SK-N-SH treated with all-trans-retinoic acid at 6 μM for 48 hours (cell line): ENCODE results near the gene DDX23.
"Not testable (repeated sequence)": the region's sequence is repeated elsewhere in the genome, so short reads cannot be mapped to it uniquely, and the experiment has no call there.

Source experiments
- ATAC-seq: fragments of 200-7000 bp; cut with Tn5 transposase; 3 replicates; pipeline ENCODE4 v1.9.1; 2020; ENCODE audit warnings: mild to moderate bottlenecking, moderate library complexity
- ARNTL ChIP-seq: fragments of 450-650 bp; formaldehyde crosslinking; IDR thresholded peaks from 2 replicates; pipeline ENCODE4 v1.5.0; 2020; ENCODE audit warnings: low read depth, mild to moderate bottlenecking, moderate library complexity, borderline replicate concordance
- CSDC2 ChIP-seq: fragments of 250-450 bp; sonication (Bioruptor Pico); IDR thresholded peaks from 2 replicates; pipeline ENCODE4 v1.5.0; 2020; ENCODE audit warnings: mild to moderate bottlenecking, moderate library complexity
- ESRRG ChIP-seq: fragments of 250-450 bp; sonication (Bioruptor Pico); IDR thresholded peaks from 2 replicates; pipeline ENCODE4 v1.6.1; 2021; ENCODE audit warnings: mild to moderate bottlenecking
- GLIS3 ChIP-seq: fragments of 250-450 bp; sonication (Bioruptor Pico); IDR thresholded peaks from 2 replicates; pipeline ENCODE4 v1.5.0; 2020; ENCODE audit warnings: mild to moderate bottlenecking, moderate library complexity
- ISL1 ChIP-seq: fragments of 250-450 bp; sonication (Bioruptor Pico); IDR thresholded peaks from 2 replicates; pipeline ENCODE4 v2.1.2; 2022; ENCODE audit warnings: mild to moderate bottlenecking, moderate library complexity
- OSR1 ChIP-seq: fragments of 250-450 bp; sonication (Bioruptor Pico); IDR thresholded peaks from 2 replicates; pipeline ENCODE4 v1.8.0; 2022; ENCODE audit warnings: moderate library complexity, mild to moderate bottlenecking, inconsistent platforms
- PPARA ChIP-seq: fragments of 250-450 bp; sonication (Bioruptor Pico); IDR thresholded peaks from 2 replicates; pipeline ENCODE4 v1.5.0; 2020; ENCODE audit warnings: mild to moderate bottlenecking, borderline replicate concordance
- RARB ChIP-seq: fragments of 250-450 bp; sonication (Bioruptor Pico); IDR thresholded peaks from 2 replicates; pipeline ENCODE4 v1.8.0; 2021; ENCODE audit warnings: mild to moderate bottlenecking, moderate library complexity
- SNAI2 ChIP-seq: fragments of 250-450 bp; sonication (Bioruptor Pico); IDR thresholded peaks from 2 replicates; pipeline ENCODE4 v1.5.0; 2020; ENCODE audit warnings: mild to moderate bottlenecking, moderate library complexity
- TCF4 ChIP-seq: fragments of 250-450 bp; sonication (Bioruptor Pico); IDR thresholded peaks from 2 replicates; pipeline ENCODE4 v1.8.0; 2021; ENCODE audit warnings: mild to moderate bottlenecking, moderate library complexity, borderline replicate concordance
- TOX ChIP-seq: fragments of 250-450 bp; sonication (Bioruptor Pico); IDR thresholded peaks from 2 replicates; pipeline ENCODE4 v1.8.0; 2021; ENCODE audit warnings: mild to moderate bottlenecking, moderate library complexity, borderline replicate concordance
- ZC3H10 ChIP-seq: fragments of 250-450 bp; sonication (Bioruptor Pico); IDR thresholded peaks from 2 replicates; pipeline ENCODE4 v1.5.1; 2021; ENCODE audit warnings: mild to moderate bottlenecking, moderate library complexity
- ZFP3 ChIP-seq: fragments of 250-450 bp; sonication (Bioruptor Pico); IDR thresholded peaks from 2 replicates; pipeline ENCODE4 v1.5.0; 2020; ENCODE audit warnings: mild to moderate bottlenecking, moderate library complexity
- ZFP30 ChIP-seq: fragments of 450-650 bp; formaldehyde crosslinking; IDR thresholded peaks from 2 replicates; pipeline ENCODE4 v1.5.0; 2022; ENCODE audit warnings: mild to moderate bottlenecking, moderate library complexity
- ZNF565 ChIP-seq: fragments of 450-650 bp; formaldehyde crosslinking; conservative IDR thresholded peaks from 2 replicates; pipeline ENCODE4 v1.5.0; 2020; ENCODE audit warnings: low read depth, mild to moderate bottlenecking, moderate library complexity
- ZNF8 ChIP-seq: fragments of 450-650 bp; formaldehyde crosslinking; IDR thresholded peaks from 2 replicates; pipeline ENCODE4 v1.5.0; 2020; ENCODE audit warnings: mild to moderate bottlenecking, moderate library complexity
- TF ChIP-seq, protein P1 (sequence below): fragments of 250-450 bp; sonication (Bioruptor Pico); IDR thresholded peaks from 2 replicates; pipeline ENCODE4 v1.8.0; 2021; ENCODE audit warnings: low read depth, mild to moderate bottlenecking, moderate library complexity, borderline replicate concordance
- TF ChIP-seq, protein P2 (sequence below): fragments of 250-450 bp; sonication (Bioruptor Pico); IDR thresholded peaks from 2 replicates; pipeline ENCODE4 v1.8.0; 2020; ENCODE audit warnings: mild to moderate bottlenecking, moderate library complexity, borderline replicate concordance
- TF ChIP-seq, protein P3 (sequence below): fragments of 250-450 bp; sonication (Bioruptor Pico); IDR thresholded peaks from 2 replicates; pipeline ENCODE4 v1.5.1; 2020; ENCODE audit warnings: low read depth, mild to moderate bottlenecking, moderate library complexity

Gene DDX23

DNA sequence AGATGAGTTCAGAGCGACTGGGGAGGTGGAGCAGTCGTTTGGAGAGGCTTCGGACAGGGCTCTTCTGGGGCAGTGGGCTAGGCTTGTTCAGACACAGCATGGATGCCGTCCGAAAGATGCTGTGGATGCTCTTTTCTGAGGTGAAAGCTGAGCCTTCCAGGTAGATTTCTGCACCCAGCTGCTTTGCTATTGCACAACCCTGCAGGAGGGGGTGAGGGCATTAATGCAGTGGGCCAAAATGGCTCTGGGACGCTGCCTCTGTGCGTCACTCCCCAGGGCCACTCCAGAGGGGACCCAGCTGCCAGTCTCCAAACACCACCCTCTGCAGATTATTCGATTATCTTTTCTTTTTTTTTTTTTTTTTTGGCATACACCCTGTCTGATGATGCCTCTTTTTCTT is 6.1 kb upstream of the DDX23 start:
- ATAC-seq: no peak

DNA sequence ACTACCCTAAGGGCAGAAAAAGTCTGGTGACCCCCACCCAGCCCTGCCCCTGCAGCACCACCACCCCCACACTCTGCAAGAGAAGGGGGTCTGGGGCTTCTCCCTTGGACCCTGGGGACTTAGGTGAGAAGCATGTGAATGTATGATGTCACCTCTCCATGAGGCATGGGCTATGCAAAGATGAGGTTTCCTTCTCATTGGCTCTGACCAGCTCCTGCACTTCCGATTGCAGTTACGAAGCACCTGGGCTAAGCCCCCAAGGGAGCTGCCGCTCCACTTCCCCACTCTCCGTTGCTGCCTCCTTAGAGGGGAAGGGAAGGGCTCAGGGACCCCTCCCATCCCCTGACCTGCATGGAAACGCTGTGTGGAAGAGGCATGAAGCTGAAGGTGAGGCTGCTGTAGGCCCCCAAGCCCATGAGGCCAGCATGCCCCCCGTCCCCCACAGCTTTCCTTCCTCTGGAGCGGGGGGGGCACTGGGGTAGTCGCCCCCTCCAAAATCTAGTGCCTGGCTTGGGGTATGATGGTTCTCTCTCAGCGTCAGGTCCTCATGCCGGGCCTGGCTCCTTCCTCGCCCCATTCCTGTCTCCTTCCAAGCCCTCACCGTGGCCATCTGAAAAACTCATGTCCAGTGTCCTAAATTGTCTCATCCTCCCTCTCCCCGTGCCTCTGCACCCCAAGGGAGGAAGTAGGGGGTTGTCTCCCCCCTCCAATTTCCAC is 5.5 kb upstream of the DDX23 start:
- ATAC-seq: no peak
- TF ChIP-seq SNAI2 (CRISPR knock-in tag): no peak
- TF ChIP-seq TOX (CRISPR knock-in tag): no peak
- TF ChIP-seq ISL1 (CRISPR knock-in tag): no peak
- TF ChIP-seq, protein P1, sequence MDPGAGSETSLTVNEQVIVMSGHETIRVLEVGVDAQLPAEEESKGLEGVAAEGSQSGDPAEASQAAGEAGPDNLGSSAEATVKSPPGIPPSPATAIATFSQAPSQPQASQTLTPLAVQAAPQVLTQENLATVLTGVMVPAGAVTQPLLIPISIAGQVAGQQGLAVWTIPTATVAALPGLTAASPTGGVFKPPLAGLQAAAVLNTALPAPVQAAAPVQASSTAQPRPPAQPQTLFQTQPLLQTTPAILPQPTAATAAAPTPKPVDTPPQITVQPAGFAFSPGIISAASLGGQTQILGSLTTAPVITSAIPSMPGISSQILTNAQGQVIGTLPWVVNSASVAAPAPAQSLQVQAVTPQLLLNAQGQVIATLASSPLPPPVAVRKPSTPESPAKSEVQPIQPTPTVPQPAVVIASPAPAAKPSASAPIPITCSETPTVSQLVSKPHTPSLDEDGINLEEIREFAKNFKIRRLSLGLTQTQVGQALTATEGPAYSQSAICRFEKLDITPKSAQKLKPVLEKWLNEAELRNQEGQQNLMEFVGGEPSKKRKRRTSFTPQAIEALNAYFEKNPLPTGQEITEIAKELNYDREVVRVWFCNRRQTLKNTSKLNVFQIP (CRISPR knock-in tag): no peak
- no peak for TF ChIP-seq PPARA
- TF ChIP-seq, protein P2, sequence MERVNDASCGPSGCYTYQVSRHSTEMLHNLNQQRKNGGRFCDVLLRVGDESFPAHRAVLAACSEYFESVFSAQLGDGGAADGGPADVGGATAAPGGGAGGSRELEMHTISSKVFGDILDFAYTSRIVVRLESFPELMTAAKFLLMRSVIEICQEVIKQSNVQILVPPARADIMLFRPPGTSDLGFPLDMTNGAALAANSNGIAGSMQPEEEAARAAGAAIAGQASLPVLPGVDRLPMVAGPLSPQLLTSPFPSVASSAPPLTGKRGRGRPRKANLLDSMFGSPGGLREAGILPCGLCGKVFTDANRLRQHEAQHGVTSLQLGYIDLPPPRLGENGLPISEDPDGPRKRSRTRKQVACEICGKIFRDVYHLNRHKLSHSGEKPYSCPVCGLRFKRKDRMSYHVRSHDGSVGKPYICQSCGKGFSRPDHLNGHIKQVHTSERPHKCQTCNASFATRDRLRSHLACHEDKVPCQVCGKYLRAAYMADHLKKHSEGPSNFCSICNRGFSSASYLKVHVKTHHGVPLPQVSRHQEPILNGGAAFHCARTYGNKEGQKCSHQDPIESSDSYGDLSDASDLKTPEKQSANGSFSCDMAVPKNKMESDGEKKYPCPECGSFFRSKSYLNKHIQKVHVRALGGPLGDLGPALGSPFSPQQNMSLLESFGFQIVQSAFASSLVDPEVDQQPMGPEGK: no peak
- TF ChIP-seq OSR1 (CRISPR knock-in tag): no peak
- TF ChIP-seq, protein P3, sequence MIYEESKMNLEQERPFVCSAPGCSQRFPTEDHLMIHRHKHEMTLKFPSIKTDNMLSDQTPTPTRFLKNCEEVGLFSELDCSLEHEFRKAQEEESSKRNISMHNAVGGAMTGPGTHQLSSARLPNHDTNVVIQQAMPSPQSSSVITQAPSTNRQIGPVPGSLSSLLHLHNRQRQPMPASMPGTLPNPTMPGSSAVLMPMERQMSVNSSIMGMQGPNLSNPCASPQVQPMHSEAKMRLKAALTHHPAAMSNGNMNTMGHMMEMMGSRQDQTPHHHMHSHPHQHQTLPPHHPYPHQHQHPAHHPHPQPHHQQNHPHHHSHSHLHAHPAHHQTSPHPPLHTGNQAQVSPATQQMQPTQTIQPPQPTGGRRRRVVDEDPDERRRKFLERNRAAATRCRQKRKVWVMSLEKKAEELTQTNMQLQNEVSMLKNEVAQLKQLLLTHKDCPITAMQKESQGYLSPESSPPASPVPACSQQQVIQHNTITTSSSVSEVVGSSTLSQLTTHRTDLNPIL (CRISPR knock-in tag): no peak
- no peak for TF ChIP-seq ZNF8 (CRISPR knock-in tag)
- no peak for TF ChIP-seq ZFP30 (CRISPR knock-in tag)
- TF ChIP-seq GLIS3 (CRISPR knock-in tag): no peak
- TF ChIP-seq CSDC2 (CRISPR knock-in tag): no peak

More for the DNA sequence above, 6.1 kb upstream of the DDX23 start:
- no peak for TF ChIP-seq ARNTL (CRISPR knock-in tag)
- TF ChIP-seq ISL1 (CRISPR knock-in tag): no peak
- TF ChIP-seq, all 23 proteins: peak for 0

DNA sequence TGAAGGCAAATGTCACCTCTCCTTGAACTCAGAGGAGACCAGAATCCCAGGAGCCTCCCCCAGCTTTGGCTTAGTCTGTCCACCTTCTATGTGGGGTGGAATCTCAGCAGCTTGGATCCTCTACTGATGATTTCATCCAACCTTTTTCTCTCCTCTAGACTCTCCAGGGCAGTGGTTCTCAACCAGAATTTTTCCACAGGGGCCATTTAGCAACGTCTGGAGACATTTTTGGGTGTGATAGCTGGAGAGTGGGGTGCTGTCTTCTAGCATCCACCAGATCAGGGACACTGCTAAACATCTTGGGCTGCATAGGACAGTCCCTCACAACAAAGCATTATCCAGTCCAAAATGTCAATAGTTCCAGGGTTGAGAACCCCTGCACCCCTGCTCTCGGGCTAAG is 4.4 kb upstream of the DDX23 start:
- ATAC-seq: no peak
- TF ChIP-seq ZFP3: no peak
- TF ChIP-seq RARB (CRISPR knock-in tag): no peak
- TF ChIP-seq, protein P2: no peak
- TF ChIP-seq ISL1 (CRISPR knock-in tag): no peak
- TF ChIP-seq ZNF565 (CRISPR knock-in tag): no peak
- no peak for TF ChIP-seq GLIS3 (CRISPR knock-in tag)
- TF ChIP-seq TOX (CRISPR knock-in tag): no peak
- no peak for TF ChIP-seq ESRRG (CRISPR knock-in tag)
- TF ChIP-seq TCF4: no peak
- TF ChIP-seq ZC3H10: no peak
- no peak for TF ChIP-seq ZFP30 (CRISPR knock-in tag)
- no peak for TF ChIP-seq ARNTL (CRISPR knock-in tag)
- TF ChIP-seq SNAI2 (CRISPR knock-in tag): no peak
- TF ChIP-seq, protein P1 (CRISPR knock-in tag): no peak
- TF ChIP-seq, protein P3 (CRISPR knock-in tag): no peak

DNA sequence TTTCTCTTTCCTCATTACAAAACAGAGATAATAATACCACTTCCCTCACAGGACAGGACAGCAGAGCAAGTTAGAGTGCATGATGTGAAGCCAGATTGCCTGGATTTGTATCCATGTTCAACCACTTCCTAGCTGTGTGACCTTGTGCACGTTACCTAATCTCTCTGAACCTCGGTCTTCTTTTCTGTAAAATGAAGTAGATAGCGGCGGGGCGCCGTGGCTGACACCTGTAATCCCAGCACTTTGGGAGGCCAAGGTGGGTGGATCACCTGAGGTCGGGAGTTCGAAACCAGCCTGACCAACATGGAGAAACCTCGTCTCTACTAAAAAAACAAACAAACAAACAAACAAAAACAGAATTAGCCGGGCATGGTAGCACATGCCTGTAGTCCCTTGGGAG is 3.0 kb upstream of the DDX23 start:
- ATAC-seq: not testable (repeated sequence)
